B cell (primary cell): ENCODE data around the gene GPM6B. TPM values are rescaled to one million over a fixed set of nuclear protein-coding genes. Genes with fewer than 3 reads are reported as not detected.

Source experiments
- ATAC-seq: fragments of 200-7000 bp; cut with Tn5 transposase; one replicate; pipeline ENCODE4 v1.10.0; 2021; ENCODE audit warnings: low read depth, mild to moderate bottlenecking, moderate number of reproducible peaks, moderate library complexity
- CTCF ChIA-PET: fragments of 350-600 bp; sonication (Branson Sonifier 250); formaldehyde crosslinking; loops from one replicate; lab custom pipeline; 2021; ENCODE audit warnings: antibody characterized with exemption, inconsistent platforms; lab: Charles Lee
- POLR2A ChIA-PET: fragments of 350-600 bp; sonication (Branson Sonifier 250); formaldehyde crosslinking; loops from one replicate; lab custom pipeline; 2021; ENCODE audit warnings: antibody characterized with exemption; lab: Charles Lee
- DNase-seq: peaks from one replicate; pipeline ENCODE4 v3.0.0; 2013
- H2AFZ ChIP-seq: 2 replicates; pipeline ENCODE4 v1.6.1; 2012; ENCODE audit warnings: mild to moderate bottlenecking, low read depth, low read length; ENCODE audit not compliant: insufficient read depth, poor library complexity, severe bottlenecking
- H3K27ac ChIP-seq, 2 donors: 1 replicate in 1 of 2; 2 replicates in 1 of 2; pipeline ENCODE4 v1.5.1; 2012 to 2013; ENCODE audit warnings: low read length in 2 of 2, mild to moderate bottlenecking in 2 of 2, moderate library complexity in 1 of 2
- H3K27me3 ChIP-seq, 4 experiments: fragments of 200-600 bp in 1 of 4; sonication (generic) in 1 of 4; replicated peaks in 1 of 4; 1 replicate in 2 of 4; 2 replicates in 2 of 4; pipeline versions ENCODE4 v1.6.1 to v1.7.0; 2013 to 2016; ENCODE audit warnings: low read length in 3 of 4, mild to moderate bottlenecking in 2 of 4, mixed read lengths in 1 of 4, moderate library complexity in 1 of 4; ENCODE audit not compliant: insufficient read depth in 4 of 4, control insufficient read depth in 3 of 4; ENCODE audit errors: control extremely low read depth in 1 of 4
- H3K36me3 ChIP-seq, 2 experiments: replicated peaks in 1 of 2; 1 replicate in 1 of 2; 2 replicates in 1 of 2; pipeline versions ENCODE4 v1.6.1 to v1.7.1; 2013; ENCODE audit warnings: low read length in 1 of 2; ENCODE audit not compliant: insufficient read depth in 2 of 2, control insufficient read depth in 1 of 2; ENCODE audit errors: control extremely low read depth in 1 of 2, extremely low read depth in 1 of 2
- H3K4me1 ChIP-seq, 2 donors: fragments of 200-600 bp in 1 of 2; sonication (generic) in 1 of 2; 1 replicate in 1 of 2; 2 replicates in 1 of 2; pipeline versions ENCODE4 v1.5.1 to v1.6.1; 2013 to 2017; ENCODE audit warnings: low read length in 2 of 2; ENCODE audit not compliant: control insufficient read depth in 2 of 2, insufficient read depth in 2 of 2
- H3K4me2 ChIP-seq: replicated peaks from 2 replicates; pipeline ENCODE3; 2012; ENCODE audit warnings: mild to moderate bottlenecking, low read depth, low read length; ENCODE audit not compliant: poor library complexity, severe bottlenecking
- H3K4me3 ChIP-seq, 5 experiments: fragments of 200-600 bp in 1 of 5; sonication (generic) in 1 of 5; 1 replicate in 3 of 5; 2 replicates in 2 of 5; pipeline versions ENCODE4 v1.5.1 to v1.7.0; 2011 to 2016; ENCODE audit warnings: low read length in 4 of 5, mild to moderate bottlenecking in 4 of 5, low read depth in 2 of 5, control low read depth in 1 of 5, moderate library complexity in 1 of 5; ENCODE audit not compliant: insufficient read depth in 1 of 5; ENCODE audit errors: control extremely low read depth in 1 of 5, extremely low read depth in 1 of 5
- H3K79me2 ChIP-seq: fragments of 200-600 bp; sonication (generic); one replicate; pipeline ENCODE4 v1.6.0; 2016; ENCODE audit warnings: low read length; ENCODE audit not compliant: control insufficient read depth, insufficient read depth
- H3K9ac ChIP-seq: fragments of 200-600 bp; sonication (generic); 2 replicates; pipeline ENCODE4 v1.6.1; 2017; ENCODE audit warnings: mild to moderate bottlenecking, low read length, moderate library complexity
- H3K9me3 ChIP-seq, 3 donors: one replicate each; pipeline versions ENCODE4 v1.6.1 to v1.7.1; 2013; ENCODE audit warnings: low read length in 2 of 3; ENCODE audit not compliant: control insufficient read depth in 2 of 3, insufficient read depth in 1 of 3; ENCODE audit errors: control extremely low read depth in 1 of 3
- H4K20me1 ChIP-seq: 2 replicates; pipeline ENCODE4 v1.6.0; 2012; ENCODE audit warnings: mild to moderate bottlenecking, low read length; ENCODE audit not compliant: insufficient read depth, control insufficient read depth, poor library complexity, severe bottlenecking
- H3K27ac Mint-ChIP-seq: one replicate; pipeline ENCODE4 v1.8.0; 2021; ENCODE audit warnings: mixed read lengths
- H3K27me3 Mint-ChIP-seq: one replicate; pipeline ENCODE4 v1.8.0; 2021; ENCODE audit warnings: mixed read lengths
- H3K4me1 Mint-ChIP-seq: one replicate; pipeline ENCODE4 v1.8.0; 2021; ENCODE audit warnings: mixed read lengths
- H3K4me3 Mint-ChIP-seq: one replicate; pipeline ENCODE4 v1.8.0; 2021; ENCODE audit warnings: mixed read lengths
- H3K9me3 Mint-ChIP-seq: one replicate; pipeline ENCODE4 v1.8.0; 2022; ENCODE audit warnings: mixed read lengths; ENCODE audit not compliant: insufficient read depth
- CTCF ChIP-seq: fragments of 200-600 bp; IDR thresholded peaks from one replicate; pipeline ENCODE4 v1.8.0; 2022; ENCODE audit warnings: antibody characterized with exemption, mild to moderate bottlenecking
- EZH2 ChIP-seq: IDR thresholded peaks from 2 replicates; pipeline ENCODE4 v1.6.1; 2012; ENCODE audit warnings: borderline replicate concordance, low read depth, mild to moderate bottlenecking, moderate library complexity, low read length; ENCODE audit not compliant: insufficient read depth, poor library complexity, severe bottlenecking
- WGBS: methylation state at CpG from one replicate; pipeline ENCODE4 v1.1.5; 2013; ENCODE audit warnings: missing lambda C conversion rate; ENCODE audit not compliant: insufficient coverage; 5-methylcytosine and 5-hydroxymethylcytosine counted together
- intact Hi-C: fragments of 100-400 bp; cut with micrococcal nuclease; formaldehyde crosslinking; loops from one replicate; pipeline ENCODE4 v1.10.0; 2022
- polyA plus RNA-seq: library from polyadenylated mRNA; depleted of rRNA; stranded (reverse); fragments of >200 nt; gene quantifications from 2 replicates; pipeline ENCODE4 v1.2.3, GENCODE V29; 2012
- total RNA-seq, 2 donors: library from RNA; stranded (reverse); fragments of 120-200 nt in 1 of 2; gene quantifications; 1 replicate in 1 of 2; 2 replicates in 1 of 2; pipeline versions ENCODE4 v1.2.3 to v1.2.4, GENCODE V29; 2013 to 2022

GPM6B gene
- total and polyA plus RNA-seq, 2 donors (not counting 1 experiment from before 2014, with no cell fraction given), result not detected

GRCh38 chrX:13827298-13828090 is 10.6 kb upstream of the GPM6B start:
- Mint-ChIP-seq H3K27me3 (no peaks in the 10 kb centered on the region), H3K9me3 (no peaks in the 10 kb centered on the region), H3K27ac (no peak overlapping the region), H3K4me1 (no peaks in the 10 kb centered on the region), H3K4me3 (no peak overlapping the region)
- Histone ChIP-seq H4K20me1 (no peaks in the 10 kb centered on the region), H2AFZ (no peak overlapping the region), H3K9ac (no peak overlapping the region), H3K36me3 (no peaks in the 10 kb centered on the region), H3K79me2 (no peaks in the 10 kb centered on the region), H3K27me3 (no peaks in the 10 kb centered on the region), H3K4me1 (no peaks in the 10 kb centered on the region), H3K4me2 (no peak overlapping the region), H3K27ac (no peak overlapping the region), H3K9me3 (no peaks in the 10 kb centered on the region), H3K4me3 (no peak overlapping the region)
- ATAC-seq, result no peak
- ChIA-PET POLR2A (no interaction called here), CTCF (no interaction called here)
- DNase-seq, result no peak
- intact Hi-C loops, result no loop called here
- WGBS, result 100% methylated on average over 2 of the region's 9 CpGs
- TF ChIP-seq CTCF (no peak), EZH2 (no peak)

- ChIA-PET CTCF (no interaction called here), POLR2A (no interaction called here)
- Histone ChIP-seq H3K4me3 (no peak overlapping the region), H3K36me3 (no peaks in the 10 kb centered on the region), H3K4me1 (no peaks in the 10 kb centered on the region), H3K27ac (no peak overlapping the region), H3K4me2 (no peak overlapping the region), H3K9ac (no peak overlapping the region), H2AFZ (no peak overlapping the region), H4K20me1 (no peaks in the 10 kb centered on the region), H3K79me2 (no peaks in the 10 kb centered on the region), H3K9me3 (no peaks in the 10 kb centered on the region), H3K27me3 (no peaks in the 10 kb centered on the region)
- Mint-ChIP-seq H3K4me1 (no peaks in the 10 kb centered on the region), H3K9me3 (no peaks in the 10 kb centered on the region), H3K27me3 (no peaks in the 10 kb centered on the region), H3K27ac (no peak overlapping the region), H3K4me3 (no peak overlapping the region)
- ATAC-seq (no peak), DNase-seq (no peak)
- intact Hi-C loops, result no loop called here
- WGBS, result 100% methylated on average over 3 of the region's 5 CpGs
- TF ChIP-seq CTCF (no peak), EZH2 (no peak)
These were observed 9.9 kb upstream of the GPM6B start for GRCh38 chrX:13826770-13827169.
